A549 (cell line): Measurements from ENCODE around the gene CYP1B1.

Source experiments
- BHLHE40 ChIP-seq: IDR thresholded peaks from 2 replicates; pipeline ENCODE4 v1.6.1; 2012; ENCODE audit warnings: low read depth, low read length, inconsistent platforms
- CEBPB ChIP-seq, 2 experiments: fragments of >200 bp in 1 of 2; sonication (Bioruptor Twin) in 1 of 2; formaldehyde crosslinking in 1 of 2; IDR thresholded peaks; 2 replicates each; pipeline ENCODE4 v1.6.1; 2012 to 2016
- CHD4 ChIP-seq: fragments of 200-600 bp; sonication (generic); IDR thresholded peaks from 2 replicates; pipeline ENCODE4 v1.6.1; 2016; ENCODE audit warnings: antibody characterized with exemption, mild to moderate bottlenecking, borderline replicate concordance
- EP300 ChIP-seq, 2 experiments: fragments of >200 bp; sonication (Bioruptor Twin); formaldehyde crosslinking; IDR thresholded peaks; 2 replicates in 1 of 2; 3 replicates in 1 of 2; pipeline ENCODE4 v1.6.1; 2016 to 2017
- FOSB ChIP-seq: fragments of 250-450 bp; sonication (Bioruptor Pico); IDR thresholded peaks from 2 replicates; pipeline ENCODE4 v1.5.0; 2020; ENCODE audit warnings: mild to moderate bottlenecking, moderate library complexity
- JUNB ChIP-seq: fragments of >200 bp; sonication (Bioruptor Twin); formaldehyde crosslinking; IDR thresholded peaks from 2 replicates; pipeline ENCODE4 v1.6.1; 2016
- MAFK ChIP-seq: fragments of 450-650 bp; IDR thresholded peaks from 2 replicates; pipeline ENCODE4 v1.6.1; 2014; ENCODE audit not compliant: partially characterized antibody
- NR3C1 ChIP-seq: fragments of >200 bp; sonication (Bioruptor Twin); formaldehyde crosslinking; IDR thresholded peaks from 3 replicates; pipeline ENCODE4 v1.6.1; 2017
- RFX5 ChIP-seq: fragments of 450-650 bp; IDR thresholded peaks from 2 replicates; pipeline ENCODE4 v1.7.1; 2014; ENCODE audit warnings: antibody characterized with exemption, mild to moderate bottlenecking, moderate library complexity
- TF ChIP-seq, protein P1 (sequence below): fragments of >200 bp; sonication (Bioruptor Twin); formaldehyde crosslinking; IDR thresholded peaks from 3 replicates; pipeline ENCODE4 v1.5.1; 2016

DNA sequence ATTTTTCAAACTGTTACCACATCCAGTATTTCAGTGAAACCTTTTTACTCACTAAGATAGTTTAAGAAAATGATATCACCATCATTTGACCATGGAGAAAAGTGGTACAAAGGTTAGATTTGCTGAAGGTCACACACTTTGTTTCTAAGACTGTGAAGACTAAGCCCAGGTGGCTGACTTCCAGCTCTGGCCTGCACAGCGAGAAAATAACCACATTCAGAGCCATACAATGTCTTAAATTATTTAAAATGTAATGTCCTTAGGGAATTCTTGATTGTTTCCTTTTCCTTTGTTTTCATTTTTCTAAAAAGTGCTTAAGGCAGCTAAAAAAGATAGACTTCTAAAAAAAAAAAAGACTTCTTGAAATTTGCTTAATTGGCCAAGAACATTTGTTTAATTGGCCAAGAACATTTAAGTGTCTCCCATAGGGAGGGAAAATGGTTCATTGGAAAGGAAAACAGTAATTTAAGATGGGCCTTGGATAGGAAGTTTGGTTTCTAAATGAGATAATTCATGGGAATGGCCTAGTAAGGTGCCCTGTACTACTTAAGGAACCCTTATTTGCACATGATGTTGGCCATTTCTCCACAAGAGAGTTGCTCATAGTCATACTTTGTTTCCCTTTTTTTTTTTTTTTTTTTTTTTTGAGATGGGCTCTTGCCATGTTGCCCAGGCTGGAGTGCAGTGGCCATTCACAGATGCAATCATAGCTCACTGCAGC, 45.2 kb downstream of the CYP1B1 start:
- TF ChIP-seq, protein P1, sequence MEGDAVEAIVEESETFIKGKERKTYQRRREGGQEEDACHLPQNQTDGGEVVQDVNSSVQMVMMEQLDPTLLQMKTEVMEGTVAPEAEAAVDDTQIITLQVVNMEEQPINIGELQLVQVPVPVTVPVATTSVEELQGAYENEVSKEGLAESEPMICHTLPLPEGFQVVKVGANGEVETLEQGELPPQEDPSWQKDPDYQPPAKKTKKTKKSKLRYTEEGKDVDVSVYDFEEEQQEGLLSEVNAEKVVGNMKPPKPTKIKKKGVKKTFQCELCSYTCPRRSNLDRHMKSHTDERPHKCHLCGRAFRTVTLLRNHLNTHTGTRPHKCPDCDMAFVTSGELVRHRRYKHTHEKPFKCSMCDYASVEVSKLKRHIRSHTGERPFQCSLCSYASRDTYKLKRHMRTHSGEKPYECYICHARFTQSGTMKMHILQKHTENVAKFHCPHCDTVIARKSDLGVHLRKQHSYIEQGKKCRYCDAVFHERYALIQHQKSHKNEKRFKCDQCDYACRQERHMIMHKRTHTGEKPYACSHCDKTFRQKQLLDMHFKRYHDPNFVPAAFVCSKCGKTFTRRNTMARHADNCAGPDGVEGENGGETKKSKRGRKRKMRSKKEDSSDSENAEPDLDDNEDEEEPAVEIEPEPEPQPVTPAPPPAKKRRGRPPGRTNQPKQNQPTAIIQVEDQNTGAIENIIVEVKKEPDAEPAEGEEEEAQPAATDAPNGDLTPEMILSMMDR: no peak
- no peak for TF ChIP-seq NR3C1
- no peak for TF ChIP-seq RFX5
- TF ChIP-seq CHD4: no peak
- TF ChIP-seq JUNB: no peak
- TF ChIP-seq BHLHE40: no peak
- TF ChIP-seq MAFK: no peak
- no peak for TF ChIP-seq CEBPB (IDR thresholded peaks at IDR 0.05)
- no peak for TF ChIP-seq FOSB (CRISPR knock-in tag)
- TF ChIP-seq EP300 (IDR thresholded peaks at IDR 0.05): no peak
